Esophagus muscularis mucosa (tissue), 4 donors: Measurements from ENCODE around the gene KCNQ1.

Source experiments
- EP300 ChIP-seq: sonication (generic); formaldehyde crosslinking; IDR thresholded peaks from one replicate; pipeline ENCODE4 v1.6.1; 2017; ENCODE audit warnings: antibody characterized with exemption
- POLR2A ChIP-seq: fragments of 450-650 bp; IDR thresholded peaks from one replicate; pipeline ENCODE4 v1.6.1; 2017; ENCODE audit warnings: antibody characterized with exemption, moderate library complexity, mild to moderate bottlenecking, low read depth
- POLR2AphosphoS5 ChIP-seq, 2 donors: sonication (generic); formaldehyde crosslinking; IDR thresholded peaks; one replicate each; pipeline ENCODE4 v1.6.1; 2017; ENCODE audit warnings: antibody characterized with exemption in 2 of 2
- TF ChIP-seq, protein P1 (sequence below), 3 experiments: fragments of 200-600 bp in 2 of 3; fragments of 450-650 bp in 1 of 3; sonication (generic) in 2 of 3; IDR thresholded peaks; one replicate each; pipeline ENCODE4 v1.5.1; 2017 to 2019; ENCODE audit warnings: antibody characterized with exemption in 3 of 3, mild to moderate bottlenecking in 2 of 3, moderate library complexity in 1 of 3

GRCh38 chr11:2831781-2832532, 387.1 kb downstream of the KCNQ1 start:
- TF ChIP-seq, protein P1, sequence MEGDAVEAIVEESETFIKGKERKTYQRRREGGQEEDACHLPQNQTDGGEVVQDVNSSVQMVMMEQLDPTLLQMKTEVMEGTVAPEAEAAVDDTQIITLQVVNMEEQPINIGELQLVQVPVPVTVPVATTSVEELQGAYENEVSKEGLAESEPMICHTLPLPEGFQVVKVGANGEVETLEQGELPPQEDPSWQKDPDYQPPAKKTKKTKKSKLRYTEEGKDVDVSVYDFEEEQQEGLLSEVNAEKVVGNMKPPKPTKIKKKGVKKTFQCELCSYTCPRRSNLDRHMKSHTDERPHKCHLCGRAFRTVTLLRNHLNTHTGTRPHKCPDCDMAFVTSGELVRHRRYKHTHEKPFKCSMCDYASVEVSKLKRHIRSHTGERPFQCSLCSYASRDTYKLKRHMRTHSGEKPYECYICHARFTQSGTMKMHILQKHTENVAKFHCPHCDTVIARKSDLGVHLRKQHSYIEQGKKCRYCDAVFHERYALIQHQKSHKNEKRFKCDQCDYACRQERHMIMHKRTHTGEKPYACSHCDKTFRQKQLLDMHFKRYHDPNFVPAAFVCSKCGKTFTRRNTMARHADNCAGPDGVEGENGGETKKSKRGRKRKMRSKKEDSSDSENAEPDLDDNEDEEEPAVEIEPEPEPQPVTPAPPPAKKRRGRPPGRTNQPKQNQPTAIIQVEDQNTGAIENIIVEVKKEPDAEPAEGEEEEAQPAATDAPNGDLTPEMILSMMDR (IDR thresholded peaks at IDR 0.05): no peak
- TF ChIP-seq POLR2AphosphoS5 (IDR thresholded peaks at IDR 0.05) (no peak), EP300 (no peak), POLR2A (no peak)
